Amniotic stem cell (primary cell): ENCODE results near the gene ADD3.

Experiments used
- DNase-seq: peaks from one replicate; lab custom pipeline; 2025; lab: John Stamatoyannopoulos, UW

Gene ADD3

GRCh38 chr10:110176141-110177030 lies 168.6 kb downstream of the ADD3 start:
- no peak for DNase-seq

- DNase-seq: no peak
These were observed 171.4 kb downstream of the ADD3 start for GRCh38 chr10:110179220-110179619.

GRCh38 chr10:110181451-110181850 lies 173.7 kb downstream of the ADD3 start:
- no peak for DNase-seq

GRCh38 chr10:110181911-110182310 lies 174.1 kb downstream of the ADD3 start:
- DNase-seq: no peak

GRCh38 chr10:110184398-110184797 lies 176.6 kb downstream of the ADD3 start:
- no peak for DNase-seq
